Heart left ventricle (tissue), 16 donors: ENCODE results near the gene CNTROB. TPM values are rescaled to one million over a fixed set of nuclear protein-coding genes. Genes with fewer than 3 reads are reported as not detected.
A peak's percentile ranks its signal among the peaks of the same experiment; 100 is the strongest.

Source experiments
- ATAC-seq, 4 donors: fragments of 200-7000 bp; cut with Tn5 transposase; one replicate each; pipeline ENCODE4 v1.9.1; 2020 to 2022; ENCODE audit warnings: moderate library complexity in 4 of 4, mild to moderate bottlenecking in 3 of 4, moderate number of reproducible peaks in 1 of 4
- DNase-seq, 5 donors: peaks; one replicate each; pipeline ENCODE4 v3.0.0-alpha.2; 2020
- H3K27ac ChIP-seq, 12 donors: fragments of 200-600 bp; sonication (generic) in 4 of 12; one replicate each; pipeline versions ENCODE4 v1.5.0 to v1.8.0; 2016 to 2022; ENCODE audit warnings: mild to moderate bottlenecking in 2 of 12
- H3K27me3 ChIP-seq, 9 donors: fragments of 200-600 bp; sonication (generic) in 2 of 9; one replicate each; pipeline versions ENCODE4 v1.5.1 to v1.8.0; 2016 to 2022; ENCODE audit warnings: mild to moderate bottlenecking in 3 of 9
- H3K36me3 ChIP-seq, 9 donors: fragments of 200-600 bp; sonication (generic) in 2 of 9; one replicate each; pipeline versions ENCODE4 v1.5.0 to v1.8.0; 2018 to 2022; ENCODE audit warnings: mild to moderate bottlenecking in 2 of 9
- H3K4me1 ChIP-seq, 12 donors: fragments of 200-600 bp; sonication (generic) in 4 of 12; one replicate each; pipeline versions ENCODE4 v1.5.0 to v1.8.0; 2016 to 2022; ENCODE audit warnings: mild to moderate bottlenecking in 3 of 12
- H3K4me3 ChIP-seq, 12 donors: fragments of 200-600 bp; sonication (generic) in 4 of 12; one replicate each; pipeline versions ENCODE4 v1.5.0 to v1.8.0; 2017 to 2022; ENCODE audit warnings: mild to moderate bottlenecking in 9 of 12, moderate library complexity in 4 of 12
- H3K9me3 ChIP-seq, 12 donors: fragments of 200-600 bp; sonication (generic) in 4 of 12; one replicate each; pipeline versions ENCODE4 v1.5.0 to v1.8.0; 2016 to 2022; ENCODE audit warnings: mild to moderate bottlenecking in 1 of 12
- POLR2A ChIP-seq, 2 donors: fragments of 450-650 bp; IDR thresholded peaks; one replicate each; pipeline ENCODE4 v1.6.1; 2017; ENCODE audit warnings: antibody characterized with exemption in 2 of 2, mild to moderate bottlenecking in 2 of 2, moderate library complexity in 2 of 2
- WGBS, 4 donors: extraction: QIAGEN DNeasy Blood & Tissue Kit in 2 of 4; methylation state at CpG; one replicate each; pipeline versions ENCODE4 v1.1.5 to v1.1.7; 2013 to 2018; 5-methylcytosine and 5-hydroxymethylcytosine counted together
- intact Hi-C, 10 donors: fragments of 100-400 bp; cut with DNase I; formaldehyde crosslinking; loops; one replicate each; pipeline versions ENCODE4 v1.11.1 to v1.14.2; 2022
- polyA plus RNA-seq, 2 donors: library from polyadenylated mRNA; stranded (reverse); fragments of 200-250 nt; gene quantifications; one replicate each; pipeline ENCODE4 v1.2.3, GENCODE V29; 2013
- total RNA-seq, 9 donors: library from RNA; depleted of rRNA in 2 of 9; stranded (reverse); fragments of >200 nt in 2 of 9; fragmentation: NEBNext Ultra II Directional in 3 of 9; extraction: Animal tissue kit (Norgen Biotek cat#: 25700) in 3 of 9; gene quantifications; one replicate each; pipeline versions ENCODE4 v1.1.0 to v1.2.4, GENCODE V29; 2016 to 2023
- TF ChIP-seq, protein P1 (sequence below), 12 donors: fragments of 200-600 bp; sonication (generic) in 4 of 12; IDR thresholded peaks; one replicate each; pipeline versions ENCODE4 v1.5.0 to v1.8.0; 2018 to 2022; ENCODE audit warnings: antibody characterized with exemption in 12 of 12, mild to moderate bottlenecking in 5 of 12
- donor health status: ischemic (EF 13 %, LVEDD 7.1; RV severe dilation, severe dysfunction).
- donor health status: healthy with polysubstance abuse.
- donor health status: DM: no; HTN: yes; CAD: no.
- donor health status: DM: no; HTN: no; CAD: no.
- donor health status: ischemic (EF 25% LVEDD 6.9; RV normal size, moderate dysfunction).
- donor health status: ischemic (EF 25% LVEDD 5.7; RV mildly dilated, moderate dysfunction).
- donor health status: healthy.
- donor health status: DM: yes; HTN: yes; CAD: no.
- donor health status: ischemic (EF 35%, LVEDD 5.7; RV mildly dilated, moderate dysfunction).
- donor health status: nonischemic (EF 11% LVEDD 7.7; RV severe dilation, severe dysfunction).
- donor health status: DM: yes; HTN: yes; CAD: no.
- donor health status: PGD.
- donor health status: ischemic (EF 29% LVEDD 5.4; RV normal size, mild dysfunction).
- donor health status: nonischemic (EF 23%, LVEDD 6.1; RV moderate dilation, normal function).

Gene CNTROB
- total and polyA plus RNA-seq, 11 donors: 7.9 to 19.2 (median 11.2) TPM

DNA sequence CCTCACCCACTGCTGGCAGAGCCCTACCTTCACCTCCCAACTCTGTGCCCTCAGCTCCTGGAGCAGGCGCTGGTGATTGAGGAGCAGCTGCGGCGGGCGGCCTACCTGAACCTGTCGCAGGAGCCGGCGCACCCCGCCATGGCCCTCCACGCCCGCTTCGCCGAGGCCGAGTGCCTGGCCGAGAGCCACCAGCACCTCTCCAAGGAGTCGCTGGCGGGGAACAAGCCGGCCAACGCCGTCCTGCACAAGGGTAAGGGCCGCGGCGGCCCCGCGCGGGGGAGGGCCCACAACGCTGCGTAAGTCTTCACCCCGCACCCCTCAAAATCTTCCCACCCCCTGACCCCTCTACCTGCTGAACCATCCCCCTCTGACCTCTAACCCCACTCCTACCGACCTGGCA is 22.9 kb upstream of the CNTROB start:
- H3K36me3 ChIP-seq: peaks cover 0 to 81% (median 71%) of the 10 kb centered on the region in 9 donors
- intact Hi-C loops: loop anchor here in 1 of 10 donors (5.0 kb wide), 1 partner anchor 138 kb away; no protein-coding TSS in a partner anchor

DNA sequence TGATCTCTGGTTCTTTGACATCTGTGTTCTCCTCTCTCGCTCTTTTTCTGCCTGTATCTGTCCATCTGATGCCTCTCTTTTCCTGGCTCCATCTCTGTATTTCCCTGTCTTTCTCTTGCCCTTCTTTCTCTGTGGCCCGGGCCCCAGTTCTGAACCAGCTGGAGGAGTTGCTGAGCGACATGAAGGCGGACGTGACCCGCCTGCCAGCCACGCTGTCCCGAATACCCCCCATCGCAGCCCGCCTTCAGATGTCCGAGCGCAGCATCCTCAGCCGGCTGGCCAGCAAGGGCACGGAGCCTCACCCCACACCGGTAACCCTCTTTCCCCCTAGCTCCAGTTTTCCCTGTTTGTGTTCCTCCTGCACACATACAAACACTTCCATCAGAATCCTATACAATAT is 21.7 kb upstream of the CNTROB start:
- Histone ChIP-seq H3K4me3 (no peak overlapping the region), H3K36me3 (peaks cover 0 to 69% (median 62%) of the 10 kb centered on the region in 9 donors), H3K27me3 (no peaks in the 10 kb centered on the region), H3K9me3 (no peaks in the 10 kb centered on the region), H3K4me1 (peaks cover 0 to 19% (median 12%) of the 10 kb centered on the region in 12 donors), H3K27ac (no peak overlapping the region)
- intact Hi-C loops: loop anchor here in 9 of 10 donors (5.0 to 10.0 kb wide), 3 partner anchors 132 to 147 kb away; no protein-coding TSS in a partner anchor
- no peak for ATAC-seq
- WGBS, 4 donors: 94 to 97% (median 95%) methylated on average over 15 of the region's 15 CpGs
- peak in 1 of 5 donors; percentile 51 for DNase-seq
- TF ChIP-seq, protein P1, sequence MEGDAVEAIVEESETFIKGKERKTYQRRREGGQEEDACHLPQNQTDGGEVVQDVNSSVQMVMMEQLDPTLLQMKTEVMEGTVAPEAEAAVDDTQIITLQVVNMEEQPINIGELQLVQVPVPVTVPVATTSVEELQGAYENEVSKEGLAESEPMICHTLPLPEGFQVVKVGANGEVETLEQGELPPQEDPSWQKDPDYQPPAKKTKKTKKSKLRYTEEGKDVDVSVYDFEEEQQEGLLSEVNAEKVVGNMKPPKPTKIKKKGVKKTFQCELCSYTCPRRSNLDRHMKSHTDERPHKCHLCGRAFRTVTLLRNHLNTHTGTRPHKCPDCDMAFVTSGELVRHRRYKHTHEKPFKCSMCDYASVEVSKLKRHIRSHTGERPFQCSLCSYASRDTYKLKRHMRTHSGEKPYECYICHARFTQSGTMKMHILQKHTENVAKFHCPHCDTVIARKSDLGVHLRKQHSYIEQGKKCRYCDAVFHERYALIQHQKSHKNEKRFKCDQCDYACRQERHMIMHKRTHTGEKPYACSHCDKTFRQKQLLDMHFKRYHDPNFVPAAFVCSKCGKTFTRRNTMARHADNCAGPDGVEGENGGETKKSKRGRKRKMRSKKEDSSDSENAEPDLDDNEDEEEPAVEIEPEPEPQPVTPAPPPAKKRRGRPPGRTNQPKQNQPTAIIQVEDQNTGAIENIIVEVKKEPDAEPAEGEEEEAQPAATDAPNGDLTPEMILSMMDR (IDR thresholded peaks at IDR 0.05): no peak
- no peak for TF ChIP-seq POLR2A (IDR thresholded peaks at IDR 0.05)

More for the DNA sequence above, 22.9 kb upstream of the CNTROB start:
- Histone ChIP-seq H3K27me3 (no peaks in the 10 kb centered on the region), H3K27ac (no peak overlapping the region), H3K4me3 (no peak overlapping the region), H3K9me3 (no peaks in the 10 kb centered on the region), H3K4me1 (peaks cover 0 to 7% (median under 1%) of the 10 kb centered on the region in 12 donors)
- peak in 1 of 5 donors; percentile 20 for DNase-seq
- ATAC-seq: peak in 1 of 4 donors; percentile 12
- TF ChIP-seq, protein P1 (IDR thresholded peaks at IDR 0.05): no peak
- TF ChIP-seq POLR2A (IDR thresholded peaks at IDR 0.05): no peak
- 95 to 96% (median 95%) methylated on average over 22 to 29 of the region's 29 CpGs for WGBS, 4 donors

DNA sequence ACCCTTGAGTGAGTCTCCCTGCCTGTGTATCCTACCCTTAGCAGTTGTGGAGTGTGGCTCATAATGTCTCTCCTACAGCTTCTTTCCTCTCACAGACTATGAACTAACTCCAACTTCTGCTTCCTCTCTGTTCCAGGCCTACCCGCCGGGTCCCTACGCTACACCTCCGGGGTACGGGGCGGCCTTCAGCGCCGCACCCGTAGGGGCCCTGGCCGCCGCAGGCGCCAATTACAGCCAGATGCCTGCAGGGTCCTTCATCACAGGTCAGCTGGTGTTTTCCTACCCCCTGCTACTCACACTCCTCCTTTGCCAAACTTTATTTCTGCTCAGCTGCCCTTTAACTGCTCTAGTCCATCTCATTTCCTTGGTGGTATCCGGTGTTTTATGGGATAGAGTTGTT is 21.3 kb upstream of the CNTROB start:
- Histone ChIP-seq H3K9me3 (no peaks in the 10 kb centered on the region), H3K27me3 (no peaks in the 10 kb centered on the region), H3K27ac (no peak overlapping the region), H3K36me3 (peaks cover 0 to 65% (median 57%) of the 10 kb centered on the region in 9 donors), H3K4me3 (no peak overlapping the region), H3K4me1 (peaks cover 0 to 21% (median 14%) of the 10 kb centered on the region in 12 donors)
- TF ChIP-seq, protein P1 (IDR thresholded peaks at IDR 0.05): no peak
- TF ChIP-seq POLR2A (IDR thresholded peaks at IDR 0.05): no peak
- no peak for ATAC-seq
- intact Hi-C loops: loop anchor here in 9 of 10 donors (5.0 to 10.0 kb wide), 3 partner anchors 132 to 147 kb away; no protein-coding TSS in a partner anchor
- 94% methylated on average over 13 of the region's 13 CpGs for WGBS, 4 donors
- DNase-seq: peak in 1 of 5 donors; percentile 45

DNA sequence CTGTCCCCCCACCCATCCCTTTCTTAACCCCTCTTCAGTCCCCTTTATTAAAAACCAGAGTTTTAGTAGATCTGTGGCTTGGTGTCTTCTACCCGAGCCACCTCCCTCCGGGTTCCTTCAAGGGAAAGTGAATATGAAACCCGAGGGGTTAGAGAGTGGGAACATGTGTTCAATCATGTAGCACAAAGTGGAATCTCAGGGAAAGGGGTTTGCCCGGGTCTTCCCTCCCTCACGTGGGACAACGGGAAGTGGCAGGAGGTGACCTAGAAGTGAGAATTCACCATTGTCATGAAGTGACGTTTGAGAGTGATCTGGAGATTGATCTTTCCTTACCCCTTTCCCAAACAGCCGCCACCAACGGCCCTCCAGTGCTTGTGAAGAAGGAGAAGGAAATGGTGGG is 20.9 kb upstream of the CNTROB start:
- TF ChIP-seq POLR2A (IDR thresholded peaks at IDR 0.05): no peak
- TF ChIP-seq, protein P1 (IDR thresholded peaks at IDR 0.05): no peak
- intact Hi-C loops: loop anchor here in 9 of 10 donors (5.0 to 10.0 kb wide), 3 partner anchors 131 to 146 kb away; no protein-coding TSS in a partner anchor
- no peak overlapping the region for H3K4me3 ChIP-seq
- DNase-seq (no peak), ATAC-seq (no peak)
- peaks cover 0 to 61% (median 54%) of the 10 kb centered on the region in 9 donors for H3K36me3 ChIP-seq
- 73 to 80% (median 78%) methylated on average over 9 of the region's 9 CpGs for WGBS, 4 donors
- peaks cover 0 to 23% (median 15%) of the 10 kb centered on the region in 12 donors for H3K4me1 ChIP-seq
- no peak overlapping the region for H3K27ac ChIP-seq
- no peaks in the 10 kb centered on the region for H3K27me3 ChIP-seq
- H3K9me3 ChIP-seq: no peaks in the 10 kb centered on the region
